Colonic mucosa (tissue), 4 donors: ENCODE results near the gene ATP6V0E2. TPM values are rescaled to one million over a fixed set of nuclear protein-coding genes. Genes with fewer than 3 reads are reported as not detected.

ENCODE experiments used
- DNase-seq: peaks from one replicate; pipeline ENCODE4 v3.0.0-alpha.2; 2020
- H3K27ac ChIP-seq: fragments of 200-600 bp; one replicate; pipeline ENCODE4 v1.8.0; 2021
- H3K27me3 ChIP-seq: fragments of 200-600 bp; one replicate; pipeline ENCODE4 v1.8.0; 2021
- H3K36me3 ChIP-seq: fragments of 200-600 bp; one replicate; pipeline ENCODE4 v1.8.0; 2021
- H3K4me1 ChIP-seq: fragments of 200-600 bp; one replicate; pipeline ENCODE4 v1.8.0; 2021; ENCODE audit warnings: mild to moderate bottlenecking
- H3K4me3 ChIP-seq: fragments of 200-600 bp; one replicate; pipeline ENCODE4 v1.8.0; 2021
- H3K9ac ChIP-seq, 2 donors: one replicate each; pipeline ENCODE4 v1.7.0; 2013; ENCODE audit warnings: control low read depth in 2 of 2, low read depth in 2 of 2, low read length in 2 of 2
- H3K9me3 ChIP-seq: fragments of 200-600 bp; one replicate; pipeline ENCODE4 v1.8.0; 2021
- CTCF ChIP-seq: fragments of 200-600 bp; IDR thresholded peaks from one replicate; pipeline ENCODE4 v1.8.0; 2022; ENCODE audit warnings: antibody characterized with exemption, mild to moderate bottlenecking
- intact Hi-C: fragments of 100-400 bp; cut with DNase I; formaldehyde crosslinking; loops from one replicate; pipeline ENCODE4 v1.14.1; 2022
- total RNA-seq, 2 donors: library from RNA; stranded (reverse); fragmentation: NEBNext Ultra II Directional in 1 of 2; extraction: Animal tissue kit (Norgen Biotek cat#: 25700) in 1 of 2; gene quantifications; one replicate each; pipeline ENCODE4 v1.2.1, GENCODE V29; 2021
- donor health status: healthy.
- donor health status: DM: no; HTN: no; CAD: no.
- donor health status: DM: no; HTN: no; CAD: no.

The ATP6V0E2 gene
- total RNA-seq, result 10 to 100 TPM; 12.5 to 22.7 TPM

GRCh38 chr7:149873074-149873969, at the start of gene ATP6V0E2:
ATP6V0E2 (plus strand) TSS chr7:149873969; CDS start chr7:149874066, 97 bp downstream.
- no peaks in the 10 kb centered on the region for H3K9me3 ChIP-seq
- peak within 1 kb of the TSS; percentile 95 for H3K4me3 ChIP-seq
- no peaks in the 10 kb centered on the region for H3K36me3 ChIP-seq
- H3K4me1 ChIP-seq, result no peaks in the 10 kb centered on the region
- H3K9ac ChIP-seq, result peak within 1 kb of the TSS; percentile 56 to 70
- H3K27ac ChIP-seq, result peak within 1 kb of the TSS; percentile 86
- no peaks in the 10 kb centered on the region for H3K27me3 ChIP-seq
- intact Hi-C loops, result no loop called here
- no peak for TF ChIP-seq CTCF
- DNase-seq, result peak; percentile 95

- no peaks in the 10 kb centered on the region for H3K9me3 ChIP-seq
- no peaks in the 10 kb centered on the region for H3K27me3 ChIP-seq
- no peak overlapping the region for H3K4me3 ChIP-seq
- no peak for DNase-seq
- no peak for TF ChIP-seq CTCF
- H3K36me3 ChIP-seq, result no peaks in the 10 kb centered on the region
- H3K27ac ChIP-seq, result no peak overlapping the region
- intact Hi-C loops, result no loop called here
- no peak overlapping the region for H3K9ac ChIP-seq
- peaks cover 4% of the 10 kb centered on the region for H3K4me1 ChIP-seq
Observed at GRCh38 chr7:149824301-149824741, 49.4 kb upstream of the ATP6V0E2 start.

DNA sequence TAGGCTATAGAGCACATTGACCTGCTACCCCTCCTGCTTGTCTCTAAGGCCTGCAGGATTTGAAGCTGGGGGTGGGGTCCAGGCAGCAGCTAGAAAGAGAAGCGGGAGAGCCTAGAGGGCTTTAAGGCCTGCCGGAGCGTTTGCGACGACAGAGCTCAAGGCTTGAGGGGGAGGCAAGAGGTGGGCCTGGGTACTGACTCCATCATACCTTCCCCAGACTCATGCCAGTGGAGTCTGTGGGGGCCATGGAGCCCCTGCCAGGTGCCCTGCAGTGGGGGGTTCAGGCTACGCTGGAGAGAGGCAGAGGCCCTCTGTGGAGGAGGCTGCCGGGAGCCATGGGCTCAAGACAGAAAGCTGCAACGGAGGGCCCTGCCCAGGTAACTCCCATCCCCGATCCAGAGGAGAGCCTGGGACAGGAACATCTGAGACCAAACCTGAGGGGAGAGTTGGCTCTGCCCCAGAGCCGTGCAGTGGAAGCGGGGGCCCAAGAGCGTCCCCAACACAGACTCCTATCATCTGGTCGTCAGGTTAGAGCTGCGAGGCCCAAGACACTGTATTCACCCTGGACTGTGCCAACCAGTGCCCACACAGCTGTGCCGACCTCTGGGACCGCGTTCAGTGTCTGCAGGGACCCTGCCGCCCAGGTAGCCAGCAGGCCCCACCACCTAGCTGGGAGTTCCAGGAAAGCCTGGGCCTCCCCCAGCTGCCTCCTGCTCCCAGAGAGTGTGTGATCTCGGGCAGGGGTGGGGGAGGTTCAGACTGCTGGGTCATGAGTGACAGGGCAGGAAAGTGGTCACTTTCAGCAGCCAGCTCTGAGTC, 48.8 kb upstream of the ATP6V0E2 start:
- H3K4me1 ChIP-seq, result peaks cover 4% of the 10 kb centered on the region
- H3K9me3 ChIP-seq, result no peaks in the 10 kb centered on the region
- intact Hi-C loops, result no loop called here
- TF ChIP-seq CTCF, result no peak
- DNase-seq, result no peak
- no peak overlapping the region for H3K4me3 ChIP-seq
- no peaks in the 10 kb centered on the region for H3K27me3 ChIP-seq
- H3K36me3 ChIP-seq, result no peaks in the 10 kb centered on the region
- H3K27ac ChIP-seq, result no peak overlapping the region
- H3K9ac ChIP-seq, result no peak overlapping the region

DNA sequence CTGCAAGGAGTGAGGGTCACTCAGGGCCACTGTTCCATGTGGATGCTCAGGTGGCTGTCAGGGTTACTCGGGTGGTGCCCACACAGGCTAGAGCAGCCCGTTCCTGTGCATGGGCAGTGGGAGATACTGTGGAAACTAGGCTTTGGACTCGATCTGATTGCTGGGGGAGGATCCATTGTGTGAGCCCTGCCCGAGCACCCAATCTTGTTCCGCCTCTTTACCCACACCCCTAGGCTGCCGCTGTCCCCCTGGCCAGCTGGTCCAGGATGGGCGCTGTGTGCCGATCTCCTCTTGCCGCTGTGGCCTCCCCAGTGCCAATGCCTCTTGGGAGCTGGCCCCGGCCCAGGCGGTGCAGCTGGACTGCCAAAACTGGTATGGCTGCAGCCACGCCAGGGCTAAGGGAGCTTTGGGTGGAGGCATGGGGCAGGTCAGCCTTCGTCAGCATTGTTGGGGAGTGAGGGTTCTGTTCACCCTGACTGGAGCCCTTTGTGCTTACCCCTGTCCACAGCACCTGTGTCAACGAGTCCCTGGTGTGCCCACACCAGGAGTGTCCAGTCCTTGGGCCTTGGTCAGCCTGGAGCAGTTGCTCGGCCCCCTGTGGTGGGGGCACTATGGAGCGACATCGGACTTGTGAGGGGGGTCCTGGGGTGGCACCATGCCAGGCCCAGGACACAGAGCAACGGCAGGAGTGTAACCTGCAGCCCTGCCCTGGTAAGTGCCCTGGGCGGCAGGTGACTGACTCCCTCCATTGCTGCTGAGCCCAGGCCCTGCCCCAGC, 48.0 kb upstream of the ATP6V0E2 start:
- Histone ChIP-seq H3K36me3 (no peaks in the 10 kb centered on the region), H3K27ac (no peak overlapping the region), H3K9ac (no peak overlapping the region), H3K9me3 (no peaks in the 10 kb centered on the region), H3K27me3 (no peaks in the 10 kb centered on the region), H3K4me1 (peaks cover 4% of the 10 kb centered on the region), H3K4me3 (no peak overlapping the region)
- intact Hi-C loops, result no loop called here
- DNase-seq, result no peak
- no peak for TF ChIP-seq CTCF
